GM23248 (cell line): ENCODE data around the gene CRACR2A.

ENCODE experiments used
- EZH2 ChIP-seq: fragments of 200-600 bp; sonication (generic); IDR thresholded peaks from 2 replicates; pipeline ENCODE4 v1.6.1; 2018; ENCODE audit warnings: antibody characterized with exemption, mild to moderate bottlenecking; ENCODE audit not compliant: insufficient read depth, poor library complexity, severe bottlenecking
- EZH2phosphoT487 ChIP-seq: fragments of 200-600 bp; sonication (generic); IDR thresholded peaks from 2 replicates; pipeline ENCODE4 v1.6.1; 2018; ENCODE audit warnings: antibody characterized with exemption, moderate library complexity, mild to moderate bottlenecking, low read depth; ENCODE audit not compliant: insufficient read depth

DNA sequence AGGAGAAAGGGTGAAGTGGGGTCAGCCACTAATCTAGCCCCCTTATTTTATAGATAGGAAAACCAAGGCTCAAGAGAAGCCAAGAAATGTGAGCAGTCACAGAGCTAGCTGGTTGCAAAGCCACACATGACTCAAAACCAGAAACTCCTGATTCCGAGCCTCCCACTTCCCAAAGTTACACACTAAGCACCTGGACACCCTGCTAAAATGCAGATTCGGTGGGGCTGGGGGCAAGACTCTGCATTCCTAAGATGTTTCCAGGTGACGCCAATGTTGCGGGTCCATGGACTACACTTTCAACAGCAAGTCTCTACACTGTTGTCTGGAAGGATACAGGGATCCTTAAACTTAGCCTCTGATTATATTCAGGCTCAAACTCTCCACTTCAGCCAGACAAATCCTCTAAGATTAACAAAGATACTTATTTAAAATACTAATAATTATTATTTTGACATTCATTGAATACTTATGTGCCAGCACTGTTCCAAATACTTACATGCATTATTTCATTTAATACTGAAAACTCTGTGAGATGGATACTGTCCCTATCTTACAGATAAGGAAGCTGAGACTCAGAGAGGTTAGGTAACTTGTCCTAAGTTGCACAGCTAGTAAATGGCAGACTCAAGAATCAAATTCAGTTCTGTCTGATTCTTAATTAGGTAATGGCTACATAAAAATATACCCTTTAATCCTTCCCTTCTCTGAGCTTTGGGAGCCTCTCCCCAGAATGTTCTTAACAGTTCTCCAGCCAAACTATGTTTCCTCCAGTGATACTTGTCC, 81.4 kb downstream of the CRACR2A start:
- TF ChIP-seq EZH2phosphoT487 = no peak
- TF ChIP-seq EZH2 = no peak
